Measurements from ENCODE around the gene EXT2. TPM values are rescaled to one million over a fixed set of nuclear protein-coding genes. Genes with fewer than 3 reads are reported as not detected.

EXT2 gene
- total RNA-seq, 2 donors from 2014 or later: 76.5 to 96.7 TPM

GRCh38 chr11:44199298-44199697, 103.8 kb downstream of the EXT2 start:
- no peaks in the 10 kb centered on the region for H3K9me3 ChIP-seq
- 54% methylated on average over 1 of the region's 1 CpG for whole genome bisulfite sequencing
- H3K27me3 ChIP-seq (replicated peaks; ENCODE audit: insufficient read depth): no peaks in the 10 kb centered on the region
- intact Hi-C loops (cut with DNase I): no loop called here
- H3K4me1 ChIP-seq (replicated peaks): no peaks in the 10 kb centered on the region
- no peak overlapping the region for H3K4me3 ChIP-seq
- DNase-seq (ENCODE audit: low spot score): no peak
- no peaks in the 10 kb centered on the region for H3K36me3 ChIP-seq
- no peak for TF ChIP-seq CTCF (IDR thresholded peaks at IDR 0.05)
- TF ChIP-seq POLR2A (IDR thresholded peaks at IDR 0.05): no peak
- no peak for TF ChIP-seq POLR2AphosphoS5 (IDR thresholded peaks at IDR 0.05)
- no peak overlapping the region for H3K27ac ChIP-seq

- H3K36me3 ChIP-seq: no peaks in the 10 kb centered on the region
- intact Hi-C loops (cut with DNase I): no loop called here
- no peak for TF ChIP-seq CTCF (IDR thresholded peaks at IDR 0.05)
- TF ChIP-seq POLR2A (IDR thresholded peaks at IDR 0.05): no peak
- no peak for TF ChIP-seq POLR2AphosphoS5 (IDR thresholded peaks at IDR 0.05)
- no peak overlapping the region for H3K4me3 ChIP-seq
- no peak overlapping the region for H3K27ac ChIP-seq
- WGBS: 85% methylated on average over 4 of the region's 4 CpGs
- no peaks in the 10 kb centered on the region for H3K9me3 ChIP-seq
- no peak for DNase-seq (ENCODE audit: low spot score)
- H3K4me1 ChIP-seq (replicated peaks): no peaks in the 10 kb centered on the region
- H3K27me3 ChIP-seq (replicated peaks; ENCODE audit: insufficient read depth): no peaks in the 10 kb centered on the region
Measured at GRCh38 chr11:44199816-44200215, 104.3 kb downstream of the EXT2 start.

GRCh38 chr11:44203270-44204043, 108.0 kb downstream of the EXT2 start:
- intact Hi-C loops (cut with DNase I): no loop called here
- Histone ChIP-seq H3K9me3 (no peaks in the 10 kb centered on the region), H3K36me3 (no peaks in the 10 kb centered on the region), H3K27ac (no peak overlapping the region), H3K4me1 (replicated peaks) (no peaks in the 10 kb centered on the region), H3K27me3 (replicated peaks; ENCODE audit: insufficient read depth) (no peaks in the 10 kb centered on the region), H3K4me3 (no peak overlapping the region)
- TF ChIP-seq POLR2AphosphoS5 (IDR thresholded peaks at IDR 0.05): no peak
- TF ChIP-seq POLR2A (IDR thresholded peaks at IDR 0.05): no peak
- TF ChIP-seq CTCF (IDR thresholded peaks at IDR 0.05): no peak
- WGBS: 69% methylated on average over 3 of the region's 3 CpGs
- no peak for DNase-seq (ENCODE audit: low spot score)

GRCh38 chr11:44205352-44205751, 109.9 kb downstream of the EXT2 start:
- H3K27me3 ChIP-seq (replicated peaks; ENCODE audit: insufficient read depth): no peaks in the 10 kb centered on the region
- H3K4me3 ChIP-seq: no peak overlapping the region
- no peak for DNase-seq (ENCODE audit: low spot score)
- H3K36me3 ChIP-seq: no peaks in the 10 kb centered on the region
- no peak overlapping the region for H3K27ac ChIP-seq
- H3K9me3 ChIP-seq: no peaks in the 10 kb centered on the region
- 85% methylated on average over 3 of the region's 3 CpGs for WGBS
- no peaks in the 10 kb centered on the region for H3K4me1 ChIP-seq (replicated peaks)
- TF ChIP-seq CTCF (IDR thresholded peaks at IDR 0.05) (no peak), POLR2A (IDR thresholded peaks at IDR 0.05) (no peak), POLR2AphosphoS5 (IDR thresholded peaks at IDR 0.05) (no peak)
- intact Hi-C loops (cut with DNase I): no loop called here

- no peaks in the 10 kb centered on the region for H3K4me1 ChIP-seq (replicated peaks)
- H3K27me3 ChIP-seq (replicated peaks; ENCODE audit: insufficient read depth): no peaks in the 10 kb centered on the region
- intact Hi-C loops (cut with DNase I): no loop called here
- no peak for DNase-seq (ENCODE audit: low spot score)
- H3K4me3 ChIP-seq: no peak overlapping the region
- H3K36me3 ChIP-seq: no peaks in the 10 kb centered on the region
- no peak overlapping the region for H3K27ac ChIP-seq
- H3K9me3 ChIP-seq: no peaks in the 10 kb centered on the region
- WGBS: 93% methylated on average over 2 of the region's 2 CpGs
- TF ChIP-seq POLR2AphosphoS5 (IDR thresholded peaks at IDR 0.05) (no peak), CTCF (IDR thresholded peaks at IDR 0.05) (no peak), POLR2A (IDR thresholded peaks at IDR 0.05) (no peak)
Measured at GRCh38 chr11:44205836-44206235, 110.4 kb downstream of the EXT2 start.
